SK-N-SH treated with all-trans-retinoic acid at 6 μM for 48 hours (cell line): ENCODE measurements around the gene FRA10AC1.

Experiments
- ATAC-seq: fragments of 200-7000 bp; cut with Tn5 transposase; 3 replicates; pipeline ENCODE4 v1.9.1; 2020; ENCODE audit warnings: mild to moderate bottlenecking, moderate library complexity
- ARNTL ChIP-seq: fragments of 450-650 bp; formaldehyde crosslinking; IDR thresholded peaks from 2 replicates; pipeline ENCODE4 v1.5.0; 2020; ENCODE audit warnings: low read depth, mild to moderate bottlenecking, moderate library complexity, borderline replicate concordance
- BACH2 ChIP-seq: fragments of 250-450 bp; sonication (Bioruptor Pico); IDR thresholded peaks from 2 replicates; pipeline ENCODE4 v1.9.0; 2021; ENCODE audit warnings: mild to moderate bottlenecking, borderline replicate concordance
- CSDC2 ChIP-seq: fragments of 250-450 bp; sonication (Bioruptor Pico); IDR thresholded peaks from 2 replicates; pipeline ENCODE4 v1.5.0; 2020; ENCODE audit warnings: mild to moderate bottlenecking, moderate library complexity
- ESRRG ChIP-seq: fragments of 250-450 bp; sonication (Bioruptor Pico); IDR thresholded peaks from 2 replicates; pipeline ENCODE4 v1.6.1; 2021; ENCODE audit warnings: mild to moderate bottlenecking
- GLIS3 ChIP-seq: fragments of 250-450 bp; sonication (Bioruptor Pico); IDR thresholded peaks from 2 replicates; pipeline ENCODE4 v1.5.0; 2020; ENCODE audit warnings: mild to moderate bottlenecking, moderate library complexity
- ISL1 ChIP-seq: fragments of 250-450 bp; sonication (Bioruptor Pico); IDR thresholded peaks from 2 replicates; pipeline ENCODE4 v2.1.2; 2022; ENCODE audit warnings: mild to moderate bottlenecking, moderate library complexity
- PATZ1 ChIP-seq: fragments of 250-450 bp; sonication (Bioruptor Pico); IDR thresholded peaks from 2 replicates; pipeline ENCODE4 v1.8.0; 2020; ENCODE audit warnings: mild to moderate bottlenecking, moderate library complexity, borderline replicate concordance
- PPARA ChIP-seq: fragments of 250-450 bp; sonication (Bioruptor Pico); IDR thresholded peaks from 2 replicates; pipeline ENCODE4 v1.5.0; 2020; ENCODE audit warnings: mild to moderate bottlenecking, borderline replicate concordance
- SNAI2 ChIP-seq: fragments of 250-450 bp; sonication (Bioruptor Pico); IDR thresholded peaks from 2 replicates; pipeline ENCODE4 v1.5.0; 2020; ENCODE audit warnings: mild to moderate bottlenecking, moderate library complexity
- TCF4 ChIP-seq: fragments of 250-450 bp; sonication (Bioruptor Pico); IDR thresholded peaks from 2 replicates; pipeline ENCODE4 v1.8.0; 2021; ENCODE audit warnings: mild to moderate bottlenecking, moderate library complexity, borderline replicate concordance
- TOX ChIP-seq: fragments of 250-450 bp; sonication (Bioruptor Pico); IDR thresholded peaks from 2 replicates; pipeline ENCODE4 v1.8.0; 2021; ENCODE audit warnings: mild to moderate bottlenecking, moderate library complexity, borderline replicate concordance
- ZC3H10 ChIP-seq: fragments of 250-450 bp; sonication (Bioruptor Pico); IDR thresholded peaks from 2 replicates; pipeline ENCODE4 v1.5.1; 2021; ENCODE audit warnings: mild to moderate bottlenecking, moderate library complexity
- ZFP3 ChIP-seq: fragments of 250-450 bp; sonication (Bioruptor Pico); IDR thresholded peaks from 2 replicates; pipeline ENCODE4 v1.5.0; 2020; ENCODE audit warnings: mild to moderate bottlenecking, moderate library complexity
- ZFP30 ChIP-seq: fragments of 450-650 bp; formaldehyde crosslinking; IDR thresholded peaks from 2 replicates; pipeline ENCODE4 v1.5.0; 2022; ENCODE audit warnings: mild to moderate bottlenecking, moderate library complexity
- ZNF565 ChIP-seq: fragments of 450-650 bp; formaldehyde crosslinking; conservative IDR thresholded peaks from 2 replicates; pipeline ENCODE4 v1.5.0; 2020; ENCODE audit warnings: low read depth, mild to moderate bottlenecking, moderate library complexity
- ZNF70 ChIP-seq: fragments of 450-650 bp; formaldehyde crosslinking; IDR thresholded peaks from 2 replicates; pipeline ENCODE4 v1.5.0; 2020; ENCODE audit warnings: mild to moderate bottlenecking, moderate library complexity
- ZNF8 ChIP-seq: fragments of 450-650 bp; formaldehyde crosslinking; IDR thresholded peaks from 2 replicates; pipeline ENCODE4 v1.5.0; 2020; ENCODE audit warnings: mild to moderate bottlenecking, moderate library complexity
- TF ChIP-seq, protein P1 (sequence below): fragments of 250-450 bp; sonication (Bioruptor Pico); IDR thresholded peaks from 2 replicates; pipeline ENCODE4 v1.8.0; 2021; ENCODE audit warnings: low read depth, mild to moderate bottlenecking, moderate library complexity, borderline replicate concordance
- TF ChIP-seq, protein P2 (sequence below): fragments of 250-450 bp; sonication (Bioruptor Pico); IDR thresholded peaks from 2 replicates; pipeline ENCODE4 v1.5.1; 2021; ENCODE audit warnings: mild to moderate bottlenecking, moderate library complexity
- TF ChIP-seq, protein P3 (sequence below): fragments of 250-450 bp; sonication (Bioruptor Pico); IDR thresholded peaks from 2 replicates; pipeline ENCODE4 v1.5.0; 2020; ENCODE audit warnings: mild to moderate bottlenecking, moderate library complexity
- TF ChIP-seq, protein P4 (sequence below): fragments of 250-450 bp; sonication (Bioruptor Pico); IDR thresholded peaks from 2 replicates; pipeline ENCODE4 v1.5.1; 2020; ENCODE audit warnings: low read depth, mild to moderate bottlenecking, moderate library complexity

The FRA10AC1 gene

GRCh38 chr10:93742633-93743349 lies 40.4 kb upstream of the FRA10AC1 start (continued):
- TF ChIP-seq, protein P1, sequence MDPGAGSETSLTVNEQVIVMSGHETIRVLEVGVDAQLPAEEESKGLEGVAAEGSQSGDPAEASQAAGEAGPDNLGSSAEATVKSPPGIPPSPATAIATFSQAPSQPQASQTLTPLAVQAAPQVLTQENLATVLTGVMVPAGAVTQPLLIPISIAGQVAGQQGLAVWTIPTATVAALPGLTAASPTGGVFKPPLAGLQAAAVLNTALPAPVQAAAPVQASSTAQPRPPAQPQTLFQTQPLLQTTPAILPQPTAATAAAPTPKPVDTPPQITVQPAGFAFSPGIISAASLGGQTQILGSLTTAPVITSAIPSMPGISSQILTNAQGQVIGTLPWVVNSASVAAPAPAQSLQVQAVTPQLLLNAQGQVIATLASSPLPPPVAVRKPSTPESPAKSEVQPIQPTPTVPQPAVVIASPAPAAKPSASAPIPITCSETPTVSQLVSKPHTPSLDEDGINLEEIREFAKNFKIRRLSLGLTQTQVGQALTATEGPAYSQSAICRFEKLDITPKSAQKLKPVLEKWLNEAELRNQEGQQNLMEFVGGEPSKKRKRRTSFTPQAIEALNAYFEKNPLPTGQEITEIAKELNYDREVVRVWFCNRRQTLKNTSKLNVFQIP (CRISPR knock-in tag) = no peak
- no peak for TF ChIP-seq ISL1
- no peak for TF ChIP-seq ZFP3 (CRISPR knock-in tag)
- TF ChIP-seq ZFP30 = no peak

GRCh38 chr10:93741367-93741766 lies 39.0 kb upstream of the FRA10AC1 start:
- no peak for ATAC-seq
- TF ChIP-seq ZFP30 (no peak), ZC3H10 (CRISPR knock-in tag) (no peak), TCF4 (CRISPR knock-in tag) (no peak), CSDC2 (CRISPR knock-in tag) (no peak), TOX (CRISPR knock-in tag) (no peak), PATZ1 (CRISPR knock-in tag) (no peak), GLIS3 (CRISPR knock-in tag) (no peak), ZFP3 (CRISPR knock-in tag) (no peak), ZNF70 (no peak), ESRRG (CRISPR knock-in tag) (no peak), ARNTL (CRISPR knock-in tag) (no peak), SNAI2 (CRISPR knock-in tag) (no peak)
- TF ChIP-seq, protein P1 (CRISPR knock-in tag) = no peak

GRCh38 chr10:93726024-93726423 lies 23.6 kb upstream of the FRA10AC1 start:
- TF ChIP-seq TOX (CRISPR knock-in tag) = no peak
- no peak for TF ChIP-seq ZC3H10 (CRISPR knock-in tag)
- no peak for TF ChIP-seq BACH2
- no peak for TF ChIP-seq ZNF8 (CRISPR knock-in tag)
- no peak for TF ChIP-seq ZFP30
- TF ChIP-seq ZNF70 = no peak
- no peak for TF ChIP-seq ZNF565 (CRISPR knock-in tag)
- no peak for TF ChIP-seq ISL1
- no peak for TF ChIP-seq PPARA (CRISPR knock-in tag)
- no peak for TF ChIP-seq PATZ1 (CRISPR knock-in tag)
- TF ChIP-seq ARNTL (CRISPR knock-in tag) = no peak
- TF ChIP-seq, protein P2, sequence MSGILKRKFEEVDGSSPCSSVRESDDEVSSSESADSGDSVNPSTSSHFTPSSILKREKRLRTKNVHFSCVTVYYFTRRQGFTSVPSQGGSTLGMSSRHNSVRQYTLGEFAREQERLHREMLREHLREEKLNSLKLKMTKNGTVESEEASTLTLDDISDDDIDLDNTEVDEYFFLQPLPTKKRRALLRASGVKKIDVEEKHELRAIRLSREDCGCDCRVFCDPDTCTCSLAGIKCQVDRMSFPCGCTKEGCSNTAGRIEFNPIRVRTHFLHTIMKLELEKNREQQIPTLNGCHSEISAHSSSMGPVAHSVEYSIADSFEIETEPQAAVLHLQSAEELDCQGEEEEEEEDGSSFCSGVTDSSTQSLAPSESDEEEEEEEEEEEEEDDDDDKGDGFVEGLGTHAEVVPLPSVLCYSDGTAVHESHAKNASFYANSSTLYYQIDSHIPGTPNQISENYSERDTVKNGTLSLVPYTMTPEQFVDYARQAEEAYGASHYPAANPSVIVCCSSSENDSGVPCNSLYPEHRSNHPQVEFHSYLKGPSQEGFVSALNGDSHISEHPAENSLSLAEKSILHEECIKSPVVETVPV (CRISPR knock-in tag) = no peak
- TF ChIP-seq, all 23 proteins: peak for 0
- no peak for ATAC-seq

GRCh38 chr10:93723153-93723552 lies 20.8 kb upstream of the FRA10AC1 start:
- ATAC-seq = no peak
- no peak for TF ChIP-seq ZNF70
- TF ChIP-seq ZFP3 (CRISPR knock-in tag) = no peak
- TF ChIP-seq, protein P3, sequence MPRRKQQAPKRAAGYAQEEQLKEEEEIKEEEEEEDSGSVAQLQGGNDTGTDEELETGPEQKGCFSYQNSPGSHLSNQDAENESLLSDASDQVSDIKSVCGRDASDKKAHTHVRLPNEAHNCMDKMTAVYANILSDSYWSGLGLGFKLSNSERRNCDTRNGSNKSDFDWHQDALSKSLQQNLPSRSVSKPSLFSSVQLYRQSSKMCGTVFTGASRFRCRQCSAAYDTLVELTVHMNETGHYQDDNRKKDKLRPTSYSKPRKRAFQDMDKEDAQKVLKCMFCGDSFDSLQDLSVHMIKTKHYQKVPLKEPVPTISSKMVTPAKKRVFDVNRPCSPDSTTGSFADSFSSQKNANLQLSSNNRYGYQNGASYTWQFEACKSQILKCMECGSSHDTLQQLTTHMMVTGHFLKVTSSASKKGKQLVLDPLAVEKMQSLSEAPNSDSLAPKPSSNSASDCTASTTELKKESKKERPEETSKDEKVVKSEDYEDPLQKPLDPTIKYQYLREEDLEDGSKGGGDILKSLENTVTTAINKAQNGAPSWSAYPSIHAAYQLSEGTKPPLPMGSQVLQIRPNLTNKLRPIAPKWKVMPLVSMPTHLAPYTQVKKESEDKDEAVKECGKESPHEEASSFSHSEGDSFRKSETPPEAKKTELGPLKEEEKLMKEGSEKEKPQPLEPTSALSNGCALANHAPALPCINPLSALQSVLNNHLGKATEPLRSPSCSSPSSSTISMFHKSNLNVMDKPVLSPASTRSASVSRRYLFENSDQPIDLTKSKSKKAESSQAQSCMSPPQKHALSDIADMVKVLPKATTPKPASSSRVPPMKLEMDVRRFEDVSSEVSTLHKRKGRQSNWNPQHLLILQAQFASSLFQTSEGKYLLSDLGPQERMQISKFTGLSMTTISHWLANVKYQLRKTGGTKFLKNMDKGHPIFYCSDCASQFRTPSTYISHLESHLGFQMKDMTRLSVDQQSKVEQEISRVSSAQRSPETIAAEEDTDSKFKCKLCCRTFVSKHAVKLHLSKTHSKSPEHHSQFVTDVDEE (CRISPR knock-in tag) = no peak
- TF ChIP-seq ZNF8 (CRISPR knock-in tag) = no peak
- TF ChIP-seq ISL1 = no peak
- no peak for TF ChIP-seq PPARA (CRISPR knock-in tag)
- no peak for TF ChIP-seq ARNTL (CRISPR knock-in tag)
- TF ChIP-seq GLIS3 (CRISPR knock-in tag) = no peak
- TF ChIP-seq ZFP30 = no peak
- TF ChIP-seq ESRRG (CRISPR knock-in tag) = no peak
- no peak for TF ChIP-seq SNAI2 (CRISPR knock-in tag)
- no peak for TF ChIP-seq ZC3H10 (CRISPR knock-in tag)
- no peak for TF ChIP-seq CSDC2 (CRISPR knock-in tag)
- TF ChIP-seq, protein P4, sequence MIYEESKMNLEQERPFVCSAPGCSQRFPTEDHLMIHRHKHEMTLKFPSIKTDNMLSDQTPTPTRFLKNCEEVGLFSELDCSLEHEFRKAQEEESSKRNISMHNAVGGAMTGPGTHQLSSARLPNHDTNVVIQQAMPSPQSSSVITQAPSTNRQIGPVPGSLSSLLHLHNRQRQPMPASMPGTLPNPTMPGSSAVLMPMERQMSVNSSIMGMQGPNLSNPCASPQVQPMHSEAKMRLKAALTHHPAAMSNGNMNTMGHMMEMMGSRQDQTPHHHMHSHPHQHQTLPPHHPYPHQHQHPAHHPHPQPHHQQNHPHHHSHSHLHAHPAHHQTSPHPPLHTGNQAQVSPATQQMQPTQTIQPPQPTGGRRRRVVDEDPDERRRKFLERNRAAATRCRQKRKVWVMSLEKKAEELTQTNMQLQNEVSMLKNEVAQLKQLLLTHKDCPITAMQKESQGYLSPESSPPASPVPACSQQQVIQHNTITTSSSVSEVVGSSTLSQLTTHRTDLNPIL (CRISPR knock-in tag) = no peak
- TF ChIP-seq ZNF565 (CRISPR knock-in tag) = no peak
